Smooth muscle cell (in vitro differentiated cells): ENCODE data around the gene SFXN5. TPM values are rescaled to one million over a fixed set of nuclear protein-coding genes. Genes with fewer than 3 reads are reported as not detected.

Source experiments
- DNase-seq: peaks from one replicate; lab custom pipeline; 2025; ENCODE audit not compliant: unreplicated experiment; lab: John Stamatoyannopoulos, UW
- H2AFZ ChIP-seq: fragments of 200-600 bp; sonication (generic); 2 replicates; pipeline ENCODE4 v1.6.0; 2016; ENCODE audit warnings: antibody characterized with exemption, low read depth, mild to moderate bottlenecking
- H3F3A ChIP-seq: fragments of 200-600 bp; sonication (generic); 2 replicates; pipeline ENCODE4 v1.6.0; 2017; ENCODE audit warnings: antibody characterized with exemption, low read depth
- H3K27ac ChIP-seq: fragments of 200-600 bp; sonication (generic); 2 replicates; pipeline ENCODE4 v1.5.1; 2016; ENCODE audit warnings: low read depth, mild to moderate bottlenecking
- H3K27me3 ChIP-seq: fragments of 200-600 bp; sonication (generic); 2 replicates; pipeline ENCODE4 v1.6.1; 2016; ENCODE audit warnings: low read depth, mild to moderate bottlenecking
- H3K36me3 ChIP-seq: fragments of 200-600 bp; sonication (generic); 2 replicates; pipeline ENCODE4 v1.5.1; 2016; ENCODE audit warnings: low read depth
- H3K4me1 ChIP-seq: fragments of 200-600 bp; sonication (generic); 2 replicates; pipeline ENCODE4 v1.5.1; 2016; ENCODE audit warnings: low read depth
- H3K4me2 ChIP-seq: fragments of 200-600 bp; sonication (generic); 2 replicates; pipeline ENCODE4 v1.6.0; 2016; ENCODE audit warnings: mild to moderate bottlenecking
- H3K4me3 ChIP-seq: fragments of 200-600 bp; sonication (generic); 2 replicates; pipeline ENCODE4 v1.5.1; 2016; ENCODE audit warnings: mild to moderate bottlenecking
- H3K79me2 ChIP-seq: fragments of 200-600 bp; sonication (generic); 2 replicates; pipeline ENCODE4 v1.6.0; 2016; ENCODE audit warnings: low read depth, mild to moderate bottlenecking
- H3K9ac ChIP-seq: fragments of 200-600 bp; sonication (generic); 2 replicates; pipeline ENCODE4 v1.6.0; 2016; ENCODE audit warnings: low read depth
- H3K9me3 ChIP-seq: fragments of 200-600 bp; sonication (generic); replicated peaks from 2 replicates; pipeline ENCODE4 v1.5.1; 2016; ENCODE audit warnings: low read depth
- H4K20me1 ChIP-seq: fragments of 200-600 bp; sonication (generic); 2 replicates; pipeline ENCODE4 v1.6.0; 2016; ENCODE audit warnings: low read depth
- WGBS: methylation state at CpG from one replicate; pipeline ENCODE4 v1.1.7; 2016; ENCODE audit warnings: low lambda C conversion rate; 5-methylcytosine and 5-hydroxymethylcytosine counted together
- polyA plus RNA-seq: library from polyadenylated mRNA; unstranded; fragments of >200 nt; fragmentation: Nextera tagmentation; extraction: Ambion mirVana; gene quantifications from 2 replicates; pipeline ENCODE4 v1.2.1, GENCODE V29; 2016
- total RNA-seq: library from RNA; depleted of rRNA; stranded (reverse); fragments of >200 nt; gene quantifications from 2 replicates; pipeline ENCODE4 v1.2.3, GENCODE V29; 2014
- TF ChIP-seq, protein P1 (sequence below): fragments of 200-600 bp; sonication (generic); IDR thresholded peaks from 2 replicates; pipeline ENCODE4 v1.5.1; 2017; ENCODE audit warnings: borderline replicate concordance, mild to moderate bottlenecking, antibody characterized with exemption; ENCODE audit not compliant: insufficient read depth, poor library complexity, severe bottlenecking

The SFXN5 gene
- total and polyA plus RNA-seq, 2 experiments from 2014 or later: 6.9 to 8.3 TPM

GRCh38 chr2:72961036-72961720 is 110.3 kb downstream of the SFXN5 start:
- Histone ChIP-seq H3K79me2 (no peaks in the 10 kb centered on the region), H3K36me3 (no peaks in the 10 kb centered on the region), H3K4me1 (peaks cover 1% of the 10 kb centered on the region), H3K9ac (no peak overlapping the region), H3K4me3 (no peak overlapping the region), H2AFZ (no peak overlapping the region), H4K20me1 (no peaks in the 10 kb centered on the region), H3K27me3 (no peaks in the 10 kb centered on the region), H3K4me2 (no peak overlapping the region), H3K27ac (no peak overlapping the region), H3F3A (no peaks in the 10 kb centered on the region), H3K9me3 (no peaks in the 10 kb centered on the region)
- TF ChIP-seq, protein P1, sequence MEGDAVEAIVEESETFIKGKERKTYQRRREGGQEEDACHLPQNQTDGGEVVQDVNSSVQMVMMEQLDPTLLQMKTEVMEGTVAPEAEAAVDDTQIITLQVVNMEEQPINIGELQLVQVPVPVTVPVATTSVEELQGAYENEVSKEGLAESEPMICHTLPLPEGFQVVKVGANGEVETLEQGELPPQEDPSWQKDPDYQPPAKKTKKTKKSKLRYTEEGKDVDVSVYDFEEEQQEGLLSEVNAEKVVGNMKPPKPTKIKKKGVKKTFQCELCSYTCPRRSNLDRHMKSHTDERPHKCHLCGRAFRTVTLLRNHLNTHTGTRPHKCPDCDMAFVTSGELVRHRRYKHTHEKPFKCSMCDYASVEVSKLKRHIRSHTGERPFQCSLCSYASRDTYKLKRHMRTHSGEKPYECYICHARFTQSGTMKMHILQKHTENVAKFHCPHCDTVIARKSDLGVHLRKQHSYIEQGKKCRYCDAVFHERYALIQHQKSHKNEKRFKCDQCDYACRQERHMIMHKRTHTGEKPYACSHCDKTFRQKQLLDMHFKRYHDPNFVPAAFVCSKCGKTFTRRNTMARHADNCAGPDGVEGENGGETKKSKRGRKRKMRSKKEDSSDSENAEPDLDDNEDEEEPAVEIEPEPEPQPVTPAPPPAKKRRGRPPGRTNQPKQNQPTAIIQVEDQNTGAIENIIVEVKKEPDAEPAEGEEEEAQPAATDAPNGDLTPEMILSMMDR: no peak
- no peak for DNase-seq
- 98% methylated on average over 27 of the region's 27 CpGs for WGBS

DNA sequence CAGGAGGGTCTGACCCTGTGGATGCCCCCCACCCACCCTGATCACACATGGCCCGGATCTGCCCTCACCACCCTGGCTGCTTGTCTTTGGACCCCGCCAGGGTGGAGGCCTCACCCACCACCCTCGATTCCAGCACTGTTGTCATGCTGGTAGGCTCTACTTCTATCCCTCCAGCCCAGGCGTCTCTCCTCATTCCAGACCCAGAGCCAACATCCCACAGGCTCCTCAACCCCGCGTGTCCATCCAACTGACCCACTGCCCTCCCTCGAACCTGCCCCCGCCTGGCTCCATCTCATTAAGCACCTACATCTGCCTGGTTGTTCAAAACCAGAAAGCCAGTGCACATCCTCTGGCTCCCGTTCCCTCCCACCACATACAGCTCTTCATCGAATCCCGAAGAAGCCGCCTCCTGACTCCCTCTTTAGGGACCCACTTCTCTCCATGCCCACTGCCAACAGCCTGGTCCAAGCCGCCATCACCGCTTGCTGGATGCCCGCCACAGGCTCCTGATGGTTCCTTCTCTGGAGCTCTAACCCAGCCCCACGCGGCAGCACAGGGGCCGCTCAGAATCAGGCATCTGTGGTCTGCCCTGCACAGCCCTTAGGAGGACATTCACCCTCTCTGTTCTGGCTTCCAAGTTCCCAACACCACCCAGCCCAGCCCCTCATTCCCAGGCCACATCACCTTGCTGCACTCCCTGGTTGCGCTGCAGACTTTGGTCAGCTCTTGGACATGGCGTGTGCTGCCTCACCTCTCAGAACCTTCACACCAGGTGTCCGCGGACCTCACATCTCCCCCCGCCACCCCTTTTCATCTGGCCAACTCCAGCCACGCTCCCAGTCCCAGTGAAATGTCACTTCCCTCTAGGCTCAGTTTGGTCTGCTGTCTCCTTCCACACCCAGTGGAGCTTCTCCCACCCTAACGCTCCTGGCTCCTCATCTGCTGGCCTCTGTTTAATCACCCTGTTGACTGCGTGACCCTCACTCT is 111.2 kb downstream of the SFXN5 start:
- TF ChIP-seq, protein P1: no peak
- Histone ChIP-seq H3K4me2 (no peak overlapping the region), H3K9ac (no peak overlapping the region), H3K4me1 (peaks cover 10% of the 10 kb centered on the region), H2AFZ (no peak overlapping the region), H3K4me3 (no peak overlapping the region), H3K79me2 (no peaks in the 10 kb centered on the region), H3K9me3 (no peaks in the 10 kb centered on the region), H3F3A (no peaks in the 10 kb centered on the region), H3K27me3 (no peaks in the 10 kb centered on the region), H4K20me1 (no peaks in the 10 kb centered on the region), H3K27ac (no peak overlapping the region), H3K36me3 (no peaks in the 10 kb centered on the region)
- no peak for DNase-seq
- 98% methylated on average over 26 of the region's 26 CpGs for WGBS

GRCh38 chr2:72959554-72959953 is 112.0 kb downstream of the SFXN5 start:
- Histone ChIP-seq H3K4me1 (peaks cover 14% of the 10 kb centered on the region), H3K36me3 (no peaks in the 10 kb centered on the region), H3K27me3 (no peaks in the 10 kb centered on the region), H3F3A (no peaks in the 10 kb centered on the region), H3K9me3 (no peaks in the 10 kb centered on the region), H3K4me3 (no peak overlapping the region), H3K9ac (no peak overlapping the region), H3K27ac (no peak overlapping the region), H4K20me1 (no peaks in the 10 kb centered on the region), H2AFZ (no peak overlapping the region), H3K79me2 (no peaks in the 10 kb centered on the region), H3K4me2 (no peak overlapping the region)
- 96% methylated on average over 8 of the region's 8 CpGs for WGBS
- no peak for DNase-seq
- TF ChIP-seq, protein P1: no peak
